Muscle layer of duodenum (tissue), 2 donors: Measurements from ENCODE around the gene PCDHGA1.
"Not testable (repeated sequence)": the region's sequence is repeated elsewhere in the genome, so short reads cannot be mapped to it uniquely, and the experiment has no call there.

Source experiments
- H3K27ac ChIP-seq: one replicate; pipeline ENCODE4 v1.7.0; 2013; ENCODE audit warnings: mild to moderate bottlenecking, low read length
- H3K27me3 ChIP-seq: one replicate; pipeline ENCODE4 v1.7.0; 2013; ENCODE audit warnings: low read depth, mild to moderate bottlenecking, control low read depth, low read length
- H3K36me3 ChIP-seq, 2 donors: one replicate each; pipeline ENCODE4 v1.7.0; 2013; ENCODE audit warnings: low read length in 2 of 2, control low read depth in 1 of 2, mild to moderate bottlenecking in 1 of 2; ENCODE audit not compliant: insufficient read depth in 2 of 2, control insufficient read depth in 1 of 2
- H3K4me1 ChIP-seq, 2 donors: one replicate each; pipeline ENCODE4 v1.7.0; 2013; ENCODE audit warnings: low read length in 2 of 2, mild to moderate bottlenecking in 2 of 2, control low read depth in 1 of 2, moderate library complexity in 1 of 2; ENCODE audit not compliant: insufficient read depth in 2 of 2, control insufficient read depth in 1 of 2
- H3K4me3 ChIP-seq, 2 donors: one replicate each; pipeline ENCODE4 v1.7.0; 2013; ENCODE audit warnings: low read length in 2 of 2, low read depth in 1 of 2, mild to moderate bottlenecking in 1 of 2
- H3K9me3 ChIP-seq, 2 donors: one replicate each; pipeline ENCODE4 v1.7.0; 2013; ENCODE audit warnings: low read length in 2 of 2, control low read depth in 1 of 2, mild to moderate bottlenecking in 1 of 2; ENCODE audit not compliant: control insufficient read depth in 1 of 2
- donor health status: healthy.

PCDHGA1 gene

GRCh38 chr5:141415275-141415618 is 84.9 kb downstream of the PCDHGA1 start:
- not testable (repeated sequence) for H3K27me3 ChIP-seq

GRCh38 chr5:141417494-141418172 is 87.3 kb downstream of the PCDHGA1 start, which contains the start of gene PCDHGB7:
TSS of gene PCDHGB7 (plus strand) at chr5:141417677. CDS start at chr5:141417860, 183 bp downstream.
- Histone ChIP-seq H3K9me3 (peaks cover 61 to 84% of the 10 kb centered on the region in 2 donors), H3K36me3 (peaks cover 0 to 14% of the 10 kb centered on the region in 2 donors), H3K4me3 (peak within 1 kb of the TSS; percentile 24 to 66), H3K4me1 (peaks cover 0 to 20% of the 10 kb centered on the region in 2 donors)
- H3K27ac ChIP-seq, H3K27me3 ChIP-seq: not testable (repeated sequence)

More at GRCh38 chr5:141415275-141415618, 84.9 kb downstream of the PCDHGA1 start:
- not testable (repeated sequence) for H3K27ac ChIP-seq, H3K4me1 ChIP-seq
- Histone ChIP-seq H3K4me3 (peak overlapping the region in 1 of 2 donors; percentile 70), H3K9me3 (peaks cover 50 to 77% of the 10 kb centered on the region in 2 donors), H3K36me3 (peaks cover 0 to 20% of the 10 kb centered on the region in 2 donors)

- Histone ChIP-seq H3K27me3 (no peaks in the 10 kb centered on the region), H3K9me3 (peaks cover 59 to 84% of the 10 kb centered on the region in 2 donors), H3K36me3 (peaks cover 0 to 6% of the 10 kb centered on the region in 2 donors), H3K27ac (no peak overlapping the region), H3K4me1 (peaks cover 0 to 20% of the 10 kb centered on the region in 2 donors), H3K4me3 (peak overlapping the region; percentile 19 to 66)
These were observed 89.0 kb downstream of the PCDHGA1 start for GRCh38 chr5:141419074-141419880.

GRCh38 chr5:141420855-141421488 is 90.7 kb downstream of the PCDHGA1 start, which contains the start of gene PCDHGA11:
TSS of gene PCDHGA11 (plus strand) at chr5:141421051. CDS start at chr5:141421228, 177 bp downstream.
- Histone ChIP-seq H3K27me3 (no peaks in the 10 kb centered on the region), H3K9me3 (peaks cover 71 to 89% of the 10 kb centered on the region in 2 donors), H3K27ac (no peak within 1 kb of the TSS), H3K4me1 (peaks cover 0 to 20% of the 10 kb centered on the region in 2 donors), H3K4me3 (peak within 1 kb of the TSS; percentile 44 to 66), H3K36me3 (peaks cover 0 to 12% of the 10 kb centered on the region in 2 donors)

- no peak overlapping the region for H3K27ac ChIP-seq
- H3K27me3 ChIP-seq, result no peaks in the 10 kb centered on the region
- H3K36me3 ChIP-seq, result peaks cover 0 to 17% of the 10 kb centered on the region in 2 donors
- H3K4me3 ChIP-seq, result peak overlapping the region; percentile 44 to 66
- peaks cover 0 to 20% of the 10 kb centered on the region in 2 donors for H3K4me1 ChIP-seq
- peaks cover 71 to 91% of the 10 kb centered on the region in 2 donors for H3K9me3 ChIP-seq
These were observed 91.2 kb downstream of the PCDHGA1 start for GRCh38 chr5:141421489-141421855.

- H3K27me3 ChIP-seq, result no peaks in the 10 kb centered on the region
- H3K36me3 ChIP-seq, result peaks cover 0 to 17% of the 10 kb centered on the region in 2 donors
- peaks cover 0 to 20% of the 10 kb centered on the region in 2 donors for H3K4me1 ChIP-seq
- H3K27ac ChIP-seq, result no peak overlapping the region
- peak overlapping the region in 1 of 2 donors; percentile 66 for H3K4me3 ChIP-seq
- H3K9me3 ChIP-seq, result peaks cover 83 to 97% of the 10 kb centered on the region in 2 donors
These were observed 92.5 kb downstream of the PCDHGA1 start for GRCh38 chr5:141422742-141423291.

- H3K27ac ChIP-seq, result no peak overlapping the region
- peak overlapping the region; percentile 2 to 56 for H3K4me3 ChIP-seq
- H3K9me3 ChIP-seq, result peaks cover 70 to 91% of the 10 kb centered on the region in 2 donors
- H3K4me1 ChIP-seq, result no peaks in the 10 kb centered on the region
- peaks cover 0 to 11% of the 10 kb centered on the region in 2 donors for H3K36me3 ChIP-seq
- H3K27me3 ChIP-seq, result no peaks in the 10 kb centered on the region
These were observed 97.6 kb downstream of the PCDHGA1 start for GRCh38 chr5:141427783-141428426.

- Histone ChIP-seq H3K4me3 (peak within 1 kb of the TSS; percentile 39 to 66), H3K36me3 (peaks cover 0 to 13% of the 10 kb centered on the region in 2 donors), H3K9me3 (peaks cover 56 to 77% of the 10 kb centered on the region in 2 donors), H3K4me1 (no peaks in the 10 kb centered on the region), H3K27me3 (no peaks in the 10 kb centered on the region), H3K27ac (no peak within 1 kb of the TSS)
These were observed 100.2 kb downstream of the PCDHGA1 start, which contains the start of gene PCDHGA12 for GRCh38 chr5:141430332-141431113. TSS of gene PCDHGA12 (plus strand) at chr5:141430507. CDS start at chr5:141430760, 253 bp downstream.

- Histone ChIP-seq H3K9me3 (peaks cover 54 to 70% of the 10 kb centered on the region in 2 donors), H3K4me1 (no peaks in the 10 kb centered on the region), H3K27ac (no peak overlapping the region), H3K36me3 (peaks cover 0 to 5% of the 10 kb centered on the region in 2 donors), H3K4me3 (peak overlapping the region; percentile 39 to 66), H3K27me3 (no peaks in the 10 kb centered on the region)
These were observed 101.0 kb downstream of the PCDHGA1 start for GRCh38 chr5:141431286-141431685.

- not testable (repeated sequence) for H3K36me3 ChIP-seq, H3K27ac ChIP-seq, H3K27me3 ChIP-seq, H3K4me1 ChIP-seq
- Histone ChIP-seq H3K4me3 (peak overlapping the region; percentile 39 to 66), H3K9me3 (peaks cover 53 to 69% of the 10 kb centered on the region in 2 donors)
These were observed 102.0 kb downstream of the PCDHGA1 start for GRCh38 chr5:141432308-141432707.
